ENCODE data around the gene MAGI2. TPM values are rescaled to one million over a fixed set of nuclear protein-coding genes. Genes with fewer than 3 reads are reported as not detected.
"Not testable (repeated sequence)": the region's sequence is repeated elsewhere in the genome, so short reads cannot be mapped to it uniquely, and the experiment has no call there.

The MAGI2 gene
- total RNA-seq, 2 experiments from 2014 or later: 0.03 to 0.17 TPM

- no peaks in the 10 kb centered on the region for H3K36me3 ChIP-seq (ENCODE audit: insufficient read depth, low read length)
- H3K9me2 ChIP-seq (ENCODE audit: insufficient read depth, low read length): no peaks in the 10 kb centered on the region
- no peaks in the 10 kb centered on the region for H3K4me1 ChIP-seq (ENCODE audit: insufficient read depth, low read length, poor library complexity, severe bottlenecking)
- no peaks in the 10 kb centered on the region for H3K9me3 ChIP-seq (ENCODE audit: low read length)
- intact Hi-C loops (cut with micrococcal nuclease; ENCODE audit: unreplicated experiment): no loop called here
- ChIA-PET POLR2A (interaction anchor here (1.5 kb wide), 1 partner anchor 18 kb away, joined by 3 read pairs; no protein-coding TSS in a partner anchor), CTCF (ENCODE audit: unreplicated experiment) (no interaction called here)
- no peak for DNase-seq (ENCODE audit: low spot score)
- no peaks in the 10 kb centered on the region for H4K20me1 ChIP-seq (ENCODE audit: insufficient read depth, low read length)
- no TSS peak for BruUV-seq (replicated peaks)
- H3K79me2 ChIP-seq (ENCODE audit: insufficient read depth, low read depth, low read length): no peaks in the 10 kb centered on the region
- H2AFZ ChIP-seq (ENCODE audit: low read length): no peak overlapping the region
- H3K4me3 ChIP-seq (ENCODE audit: low read depth, low read length, poor library complexity, severe bottlenecking): no peak overlapping the region
- H3K27ac ChIP-seq (ENCODE audit: low read depth, low read length, poor library complexity, severe bottlenecking): no peak overlapping the region
- no peak for TF ChIP-seq EZH2phosphoT487 (IDR thresholded peaks at IDR 0.05; ENCODE audit: borderline replicate concordance, low read depth, low read length)
- TF ChIP-seq, protein P1, sequence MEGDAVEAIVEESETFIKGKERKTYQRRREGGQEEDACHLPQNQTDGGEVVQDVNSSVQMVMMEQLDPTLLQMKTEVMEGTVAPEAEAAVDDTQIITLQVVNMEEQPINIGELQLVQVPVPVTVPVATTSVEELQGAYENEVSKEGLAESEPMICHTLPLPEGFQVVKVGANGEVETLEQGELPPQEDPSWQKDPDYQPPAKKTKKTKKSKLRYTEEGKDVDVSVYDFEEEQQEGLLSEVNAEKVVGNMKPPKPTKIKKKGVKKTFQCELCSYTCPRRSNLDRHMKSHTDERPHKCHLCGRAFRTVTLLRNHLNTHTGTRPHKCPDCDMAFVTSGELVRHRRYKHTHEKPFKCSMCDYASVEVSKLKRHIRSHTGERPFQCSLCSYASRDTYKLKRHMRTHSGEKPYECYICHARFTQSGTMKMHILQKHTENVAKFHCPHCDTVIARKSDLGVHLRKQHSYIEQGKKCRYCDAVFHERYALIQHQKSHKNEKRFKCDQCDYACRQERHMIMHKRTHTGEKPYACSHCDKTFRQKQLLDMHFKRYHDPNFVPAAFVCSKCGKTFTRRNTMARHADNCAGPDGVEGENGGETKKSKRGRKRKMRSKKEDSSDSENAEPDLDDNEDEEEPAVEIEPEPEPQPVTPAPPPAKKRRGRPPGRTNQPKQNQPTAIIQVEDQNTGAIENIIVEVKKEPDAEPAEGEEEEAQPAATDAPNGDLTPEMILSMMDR (conservative IDR thresholded peaks at IDR 0.05; ENCODE audit: low read length): no peak
- no peak overlapping the region for H3K4me2 ChIP-seq (ENCODE audit: low read length)
These were observed 874.8 kb downstream of the MAGI2 start for GRCh38 chr7:78578686-78579085.

DNA sequence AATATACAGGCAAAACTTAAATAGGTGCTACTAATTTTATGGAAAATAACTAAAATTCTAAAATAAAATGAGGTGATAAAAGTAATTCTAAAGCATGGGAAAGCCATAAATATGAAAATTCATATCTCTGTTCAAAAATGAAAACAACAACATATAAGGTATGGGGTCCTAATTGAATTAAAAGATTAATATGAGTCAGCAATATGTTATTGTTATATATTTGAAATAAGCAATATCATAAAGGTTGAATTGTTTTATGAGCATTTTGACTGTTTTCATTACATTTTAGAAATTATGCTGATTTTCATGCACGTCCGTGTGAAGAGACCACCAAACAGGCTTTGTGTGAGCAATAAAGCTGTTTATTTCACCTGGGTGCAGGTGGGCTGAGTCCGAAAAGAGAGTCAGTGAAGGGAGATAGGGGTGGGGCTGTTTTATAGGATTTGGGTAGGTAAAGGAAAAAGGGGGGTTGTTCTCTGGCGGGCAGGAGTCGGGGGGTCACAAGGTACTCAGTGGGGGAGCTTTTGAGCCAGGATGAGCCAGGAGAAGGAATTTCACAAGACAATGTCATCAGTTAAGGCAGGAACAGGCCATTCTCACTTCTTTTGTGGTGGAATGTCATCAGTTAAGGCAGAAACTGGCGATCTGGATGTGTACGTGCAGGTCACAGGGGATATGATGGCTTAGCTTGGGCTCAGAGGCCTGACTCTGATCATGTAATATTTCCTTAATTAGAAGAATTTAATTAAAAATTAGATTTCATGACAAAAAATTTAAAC lies 876.1 kb downstream of the MAGI2 start:
- POLR2A ChIA-PET: interaction anchor here (0.6 to 1.5 kb wide), 2 partner anchors 16 to 936 kb away, joined by 3 read pairs; no protein-coding TSS in a partner anchor
- intact Hi-C loops (cut with micrococcal nuclease; ENCODE audit: unreplicated experiment); H3K27ac ChIP-seq (ENCODE audit: low read depth, low read length, poor library complexity, severe bottlenecking); H3K4me1 ChIP-seq (ENCODE audit: insufficient read depth, low read length, poor library complexity, severe bottlenecking); BruUV-seq (replicated peaks); H4K20me1 ChIP-seq (ENCODE audit: insufficient read depth, low read length); H3K4me2 ChIP-seq (ENCODE audit: low read length); H3K4me3 ChIP-seq (ENCODE audit: low read depth, low read length, poor library complexity, severe bottlenecking); H3K9me3 ChIP-seq (ENCODE audit: low read length); CTCF ChIA-PET (ENCODE audit: unreplicated experiment); DNase-seq (ENCODE audit: low spot score); H3K79me2 ChIP-seq (ENCODE audit: insufficient read depth, low read depth, low read length); H3K9me2 ChIP-seq (ENCODE audit: insufficient read depth, low read length); H2AFZ ChIP-seq (ENCODE audit: low read length); H3K36me3 ChIP-seq (ENCODE audit: insufficient read depth, low read length): not testable (repeated sequence)

DNA sequence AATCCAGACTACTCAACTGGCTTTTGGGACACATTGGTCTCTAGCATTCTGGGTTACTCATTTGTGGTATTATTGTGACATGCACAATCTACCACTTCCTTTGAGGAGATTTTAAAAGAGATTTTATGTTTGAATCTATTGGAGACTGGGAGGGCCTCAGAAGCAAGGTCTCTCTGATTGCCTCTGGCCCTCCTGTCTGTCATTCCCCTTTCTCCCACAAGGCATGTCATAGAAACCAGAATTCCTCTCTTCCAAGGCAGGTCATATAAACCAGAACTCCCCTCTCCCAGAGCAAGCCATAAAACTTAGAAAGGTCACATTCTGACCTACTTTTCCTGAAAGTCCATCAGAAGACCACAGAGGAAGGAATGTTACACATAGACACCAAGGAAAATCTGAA lies 877.2 kb downstream of the MAGI2 start:
- H3K36me3 ChIP-seq (ENCODE audit: insufficient read depth, low read length): no peaks in the 10 kb centered on the region
- no peaks in the 10 kb centered on the region for H3K4me1 ChIP-seq (ENCODE audit: insufficient read depth, low read length, poor library complexity, severe bottlenecking)
- no peak for DNase-seq (ENCODE audit: low spot score)
- TF ChIP-seq, protein P1 (conservative IDR thresholded peaks at IDR 0.05; ENCODE audit: low read length): no peak
- no peak for TF ChIP-seq EZH2phosphoT487 (IDR thresholded peaks at IDR 0.05; ENCODE audit: borderline replicate concordance, low read depth, low read length)
- H4K20me1 ChIP-seq (ENCODE audit: insufficient read depth, low read length): no peaks in the 10 kb centered on the region
- BruUV-seq (replicated peaks): no TSS peak
- no peak overlapping the region for H3K4me3 ChIP-seq (ENCODE audit: low read depth, low read length, poor library complexity, severe bottlenecking)
- H2AFZ ChIP-seq (ENCODE audit: low read length): no peak overlapping the region
- no peaks in the 10 kb centered on the region for H3K9me2 ChIP-seq (ENCODE audit: insufficient read depth, low read length)
- ChIA-PET CTCF (ENCODE audit: unreplicated experiment) (no interaction called here), POLR2A (no interaction called here)
- H3K9me3 ChIP-seq (ENCODE audit: low read length): no peaks in the 10 kb centered on the region
- H3K27ac ChIP-seq (ENCODE audit: low read depth, low read length, poor library complexity, severe bottlenecking): no peak overlapping the region
- H3K4me2 ChIP-seq (ENCODE audit: low read length): no peak overlapping the region
- no peaks in the 10 kb centered on the region for H3K79me2 ChIP-seq (ENCODE audit: insufficient read depth, low read depth, low read length)
- intact Hi-C loops (cut with micrococcal nuclease; ENCODE audit: unreplicated experiment): no loop called here
